Measurements from ENCODE around the gene ESAM.
"Not testable (repeated sequence)": the region's sequence is repeated elsewhere in the genome, so short reads cannot be mapped to it uniquely, and the experiment has no call there.

The ESAM gene

DNA sequence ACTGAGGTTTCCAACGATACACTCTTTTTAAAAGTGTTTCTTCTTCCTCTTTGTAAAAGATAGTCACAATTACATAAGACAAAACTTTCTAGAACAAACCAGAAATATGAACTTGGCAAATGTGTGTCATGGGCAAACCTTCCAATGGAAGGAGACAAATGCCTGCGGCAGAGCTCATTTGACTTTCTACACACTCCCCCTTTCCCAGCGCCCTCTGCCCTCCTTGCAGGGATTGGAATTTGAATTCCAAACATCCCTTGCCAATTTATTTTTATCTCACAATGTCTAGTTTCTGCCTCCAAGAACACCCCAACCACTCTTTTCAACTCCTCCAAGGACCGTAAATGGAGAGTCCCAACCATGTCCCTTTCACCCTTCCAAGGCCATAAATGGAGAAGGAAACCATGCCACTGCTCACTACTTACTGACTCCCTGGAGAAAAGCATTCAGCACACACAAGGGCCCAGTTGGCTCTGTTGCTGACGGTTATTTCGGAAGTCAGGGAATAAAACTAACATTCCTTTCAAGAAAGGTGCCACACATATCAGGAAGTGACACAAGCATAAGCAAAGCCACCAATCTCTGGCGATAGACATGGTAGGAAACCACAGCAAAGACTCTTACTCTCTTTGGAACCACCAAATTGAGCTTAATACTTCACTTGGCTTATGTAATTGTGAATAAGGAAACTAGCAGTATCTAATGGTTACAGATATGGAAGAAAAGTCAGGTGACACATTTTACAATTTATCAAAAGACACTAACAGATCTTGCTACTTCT is 15.0 kb upstream of the ESAM start:
- TF ChIP-seq, protein P1, sequence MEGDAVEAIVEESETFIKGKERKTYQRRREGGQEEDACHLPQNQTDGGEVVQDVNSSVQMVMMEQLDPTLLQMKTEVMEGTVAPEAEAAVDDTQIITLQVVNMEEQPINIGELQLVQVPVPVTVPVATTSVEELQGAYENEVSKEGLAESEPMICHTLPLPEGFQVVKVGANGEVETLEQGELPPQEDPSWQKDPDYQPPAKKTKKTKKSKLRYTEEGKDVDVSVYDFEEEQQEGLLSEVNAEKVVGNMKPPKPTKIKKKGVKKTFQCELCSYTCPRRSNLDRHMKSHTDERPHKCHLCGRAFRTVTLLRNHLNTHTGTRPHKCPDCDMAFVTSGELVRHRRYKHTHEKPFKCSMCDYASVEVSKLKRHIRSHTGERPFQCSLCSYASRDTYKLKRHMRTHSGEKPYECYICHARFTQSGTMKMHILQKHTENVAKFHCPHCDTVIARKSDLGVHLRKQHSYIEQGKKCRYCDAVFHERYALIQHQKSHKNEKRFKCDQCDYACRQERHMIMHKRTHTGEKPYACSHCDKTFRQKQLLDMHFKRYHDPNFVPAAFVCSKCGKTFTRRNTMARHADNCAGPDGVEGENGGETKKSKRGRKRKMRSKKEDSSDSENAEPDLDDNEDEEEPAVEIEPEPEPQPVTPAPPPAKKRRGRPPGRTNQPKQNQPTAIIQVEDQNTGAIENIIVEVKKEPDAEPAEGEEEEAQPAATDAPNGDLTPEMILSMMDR (IDR thresholded peaks at IDR 0.05; ENCODE audit: low read length, missing control alignments), result no peak
- H3K4me3 ChIP-seq (replicated peaks; ENCODE audit: low read depth, low read length), result no peak overlapping the region
- no peak for DNase-seq (ENCODE audit: low read depth)

DNA sequence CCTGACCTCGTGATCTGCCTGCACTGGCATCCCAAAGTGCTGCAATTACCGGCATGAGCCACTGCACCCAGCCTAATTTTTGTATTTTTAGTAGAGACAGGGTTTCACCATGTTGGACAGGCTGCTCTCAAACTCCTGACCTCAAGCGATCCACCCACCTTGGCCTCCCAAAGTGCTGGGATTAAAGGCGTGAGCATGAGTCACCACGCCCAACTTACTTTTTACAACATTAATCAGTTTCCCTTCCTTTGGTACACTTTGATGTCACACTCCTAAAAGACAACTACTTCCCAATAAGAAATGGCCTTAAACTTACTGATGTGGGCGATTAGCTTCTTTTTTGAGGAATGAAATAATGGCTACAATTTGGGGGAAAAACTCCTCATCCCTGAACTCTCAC is 8.9 kb upstream of the ESAM start:
- H3K4me3 ChIP-seq (replicated peaks; ENCODE audit: low read depth, low read length); DNase-seq (ENCODE audit: low read depth): not testable (repeated sequence)

DNA sequence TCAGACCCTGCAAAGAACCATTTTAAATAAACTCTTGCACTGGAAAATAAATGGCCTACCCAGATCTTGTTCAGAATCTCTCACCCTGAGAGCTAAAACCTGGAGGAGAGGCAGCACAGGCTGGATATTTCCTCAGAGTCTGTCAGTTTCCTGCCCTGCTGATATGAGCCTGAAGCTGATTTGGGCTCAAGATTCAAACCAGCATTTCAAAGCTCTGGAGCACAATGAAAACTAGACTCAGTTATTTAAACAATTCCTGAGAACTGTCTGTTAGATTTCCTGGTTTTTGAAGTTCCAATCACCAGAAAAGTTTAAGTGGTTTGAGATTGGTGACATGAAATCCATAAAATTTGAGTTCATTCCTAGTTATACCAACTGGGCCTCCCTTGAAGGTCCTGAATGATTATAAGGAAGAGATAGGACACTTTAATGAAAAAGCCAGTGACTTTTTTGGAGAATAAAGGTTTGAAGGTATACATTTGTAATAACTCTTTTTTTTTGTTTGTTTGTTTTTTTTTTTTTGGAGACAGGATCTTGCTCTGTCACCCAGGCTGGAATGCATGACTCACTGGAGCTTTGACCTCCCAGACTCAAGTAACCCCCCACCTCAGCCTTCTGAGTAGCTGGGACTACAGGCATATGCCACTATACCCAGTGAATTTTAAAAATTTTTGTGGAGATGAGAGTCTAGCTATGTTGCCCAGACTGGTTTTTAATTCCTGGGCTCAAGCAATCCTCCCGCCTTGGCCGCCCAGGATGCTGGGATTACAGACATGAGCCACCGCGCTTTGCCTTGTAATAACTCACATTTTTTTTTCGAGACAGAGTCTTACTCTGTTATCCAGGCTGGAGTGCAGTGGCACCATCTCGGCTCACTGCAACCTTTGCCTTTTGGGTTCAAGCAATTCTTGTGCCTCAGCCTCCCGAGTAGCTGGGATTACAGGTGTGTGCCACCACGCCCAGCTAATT is 8.0 kb upstream of the ESAM start:
- peak; percentile 63 for DNase-seq (ENCODE audit: low read depth)
- TF ChIP-seq, protein P1 (IDR thresholded peaks at IDR 0.05; ENCODE audit: low read length, missing control alignments), result no peak
- no peak overlapping the region for H3K4me3 ChIP-seq (replicated peaks; ENCODE audit: low read depth, low read length)

DNA sequence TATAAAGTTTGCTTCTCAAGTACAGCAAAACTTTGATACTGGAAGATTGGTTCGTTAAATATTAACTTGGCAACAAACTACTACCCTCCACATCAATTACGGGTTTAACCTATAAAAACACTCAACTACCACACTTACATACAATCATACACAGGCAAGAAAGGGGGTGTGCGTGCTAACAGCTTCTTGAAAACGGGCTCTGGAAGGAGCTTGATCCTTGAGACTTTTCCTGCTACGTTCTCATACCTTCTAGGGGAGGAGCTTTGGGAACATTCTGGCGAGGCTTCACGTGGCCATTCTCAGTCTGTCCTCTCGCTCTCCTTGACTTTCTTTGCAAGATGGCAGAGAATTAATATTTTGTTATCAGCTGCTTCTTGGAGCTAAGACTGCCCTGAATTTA is 6.8 kb upstream of the ESAM start:
- no peak overlapping the region for H3K4me3 ChIP-seq (replicated peaks; ENCODE audit: low read depth, low read length)
- DNase-seq (ENCODE audit: low read depth), result no peak
- TF ChIP-seq, protein P1 (IDR thresholded peaks at IDR 0.05; ENCODE audit: low read length, missing control alignments), result no peak

DNA sequence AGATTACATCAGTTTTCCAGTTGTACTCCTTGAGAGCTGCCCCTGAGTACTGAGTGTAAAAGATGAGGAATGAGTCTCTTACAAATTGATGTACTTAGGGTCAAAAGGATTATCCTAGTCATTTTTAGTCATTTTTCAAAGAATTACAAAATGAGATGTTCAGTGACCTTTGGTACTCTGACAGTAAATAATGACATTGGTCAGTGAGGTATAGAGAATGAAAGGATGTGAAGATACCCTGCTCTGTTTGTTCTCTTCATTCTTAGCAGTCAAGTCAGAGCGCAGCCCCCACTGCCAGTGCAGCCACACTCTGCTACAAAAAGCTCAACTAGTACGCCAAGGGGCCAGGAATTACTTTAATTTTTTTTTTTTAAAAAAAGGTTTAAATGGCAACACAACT is 4.1 kb upstream of the ESAM start:
- TF ChIP-seq, protein P1 (IDR thresholded peaks at IDR 0.05; ENCODE audit: low read length, missing control alignments), result no peak
- no peak for DNase-seq (ENCODE audit: low read depth)

DNA sequence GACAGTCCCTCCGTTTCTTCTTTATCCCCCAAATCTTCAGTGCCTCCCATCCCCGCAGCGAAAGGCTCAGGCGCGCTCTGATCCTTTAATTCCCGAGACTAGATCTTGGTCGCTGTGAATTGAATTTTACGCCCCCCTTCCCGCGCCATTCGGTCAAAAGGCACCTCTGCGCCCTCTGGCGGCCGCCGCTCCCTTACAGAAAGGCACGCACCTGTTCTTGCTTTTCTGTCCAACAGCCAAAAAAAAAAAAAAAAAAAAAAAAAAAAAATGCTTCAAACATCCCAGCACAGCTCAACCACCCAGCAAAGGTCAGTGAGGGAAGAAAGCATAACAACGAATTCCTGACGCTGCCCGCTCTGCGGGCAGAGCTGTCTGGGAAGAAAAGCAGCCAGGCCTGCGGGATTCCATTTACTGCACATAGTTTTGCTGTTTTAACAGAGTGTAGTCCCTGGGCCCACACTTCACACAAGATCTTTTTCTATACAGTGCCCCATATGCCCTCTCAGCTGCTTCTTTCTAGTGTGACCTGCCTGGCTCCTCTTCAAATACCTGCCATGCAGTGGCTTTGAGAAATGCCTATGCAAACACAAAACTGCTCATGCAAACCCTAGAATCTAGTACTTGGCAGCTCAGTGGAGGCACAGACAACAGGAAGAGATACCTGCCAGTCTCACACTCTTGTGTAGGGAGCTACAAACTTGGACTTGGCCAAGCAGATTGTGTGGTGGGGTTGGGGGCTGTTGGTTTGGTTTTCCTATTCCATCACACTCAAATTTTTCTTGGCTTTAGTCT is 1.3 kb upstream of the ESAM start:
- peak overlapping the region; percentile 51 for H3K4me3 ChIP-seq (replicated peaks; ENCODE audit: low read depth, low read length)
- DNase-seq (ENCODE audit: low read depth), result peak; percentile 75
- TF ChIP-seq, protein P1 (IDR thresholded peaks at IDR 0.05; ENCODE audit: low read length, missing control alignments), result peak; percentile 73

More for the DNA sequence above, 4.1 kb upstream of the ESAM start:
- H3K4me3 ChIP-seq (replicated peaks; ENCODE audit: low read depth, low read length), result no peak overlapping the region
